ENCODE data around the gene MBNL3.
"Not testable (repeated sequence)": the region's sequence is repeated elsewhere in the genome, so short reads cannot be mapped to it uniquely, and the experiment has no call there.

MBNL3 gene

DNA sequence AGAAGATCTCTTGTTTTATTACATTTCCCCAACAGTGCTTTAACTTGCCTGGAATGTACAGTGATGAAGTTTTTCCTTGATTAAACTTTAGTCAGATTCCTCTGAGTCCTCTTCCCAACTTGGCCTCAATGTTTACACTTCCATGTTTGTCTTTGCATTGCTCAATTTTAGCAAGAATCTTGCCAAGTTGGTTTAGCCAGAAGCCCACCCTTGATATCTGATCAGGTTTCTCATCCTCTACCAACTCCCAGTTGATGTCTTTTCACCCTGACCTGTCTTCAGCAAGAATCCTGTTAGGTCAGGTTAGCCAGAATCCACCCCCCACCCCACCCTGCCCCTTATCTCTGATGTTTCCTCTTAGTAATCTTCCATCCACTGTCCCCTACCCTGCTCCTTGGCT, 120.9 kb downstream of the MBNL3 start:
- DNase-seq: no peak

DNA sequence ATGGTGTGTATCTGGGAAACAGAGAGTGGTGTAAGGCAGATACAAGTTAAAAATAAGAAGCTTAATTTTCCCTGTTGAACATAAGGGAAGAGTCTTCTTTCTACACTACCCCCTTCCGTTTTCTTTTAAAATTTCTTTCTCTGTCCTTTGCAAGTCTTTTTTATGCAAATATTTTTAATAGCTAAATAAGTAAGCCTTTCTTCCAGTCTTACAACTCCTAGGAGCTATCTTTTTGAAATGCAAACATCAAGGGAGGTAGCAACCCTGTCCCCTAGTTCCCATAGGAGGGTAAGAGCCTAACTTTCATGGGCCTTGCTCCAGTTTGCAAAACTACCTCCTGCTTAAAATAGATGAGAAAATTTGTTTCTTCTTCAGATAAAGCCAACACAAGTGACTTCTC, 121.5 kb downstream of the MBNL3 start:
- no peak for DNase-seq

DNA sequence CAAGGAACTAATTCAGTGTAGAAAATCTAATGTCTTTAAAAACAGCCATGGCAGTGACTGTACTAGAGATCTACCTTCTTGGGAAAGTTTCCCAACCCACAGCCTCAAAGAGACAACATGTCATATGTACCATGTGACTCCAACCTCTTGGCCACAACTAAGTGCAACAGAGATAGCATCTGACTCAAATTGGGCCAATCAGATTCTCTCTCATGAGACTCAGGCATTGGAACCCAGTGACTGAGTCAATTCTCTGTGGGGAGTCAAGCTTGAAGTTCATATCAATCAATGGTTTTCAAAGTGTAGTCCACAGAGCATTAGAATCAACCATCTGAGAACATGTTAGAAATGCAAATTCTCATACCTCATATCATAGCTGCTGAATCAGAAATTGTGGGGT, 123.3 kb downstream of the MBNL3 start:
- no peak for DNase-seq

DNA sequence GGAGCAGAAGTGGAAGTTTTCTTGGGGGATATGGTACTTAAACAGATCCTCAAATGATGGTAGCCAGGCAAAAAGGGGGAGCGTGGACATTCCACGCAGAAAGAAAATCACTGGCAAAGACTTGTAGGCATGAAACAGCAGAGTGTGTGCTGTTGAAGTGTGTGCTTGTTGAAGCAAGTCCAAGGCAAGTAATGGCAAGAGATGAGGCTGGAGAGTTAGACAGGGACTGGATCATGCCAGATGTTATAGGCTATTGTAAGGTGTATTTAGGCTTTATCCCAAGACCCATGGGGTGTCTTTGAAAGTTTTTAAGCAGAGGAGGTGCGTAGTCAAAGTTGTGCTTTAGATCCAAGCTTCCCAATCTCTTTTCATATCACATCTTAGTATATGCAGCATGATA, 124.5 kb downstream of the MBNL3 start:
- no peak for DNase-seq

DNA sequence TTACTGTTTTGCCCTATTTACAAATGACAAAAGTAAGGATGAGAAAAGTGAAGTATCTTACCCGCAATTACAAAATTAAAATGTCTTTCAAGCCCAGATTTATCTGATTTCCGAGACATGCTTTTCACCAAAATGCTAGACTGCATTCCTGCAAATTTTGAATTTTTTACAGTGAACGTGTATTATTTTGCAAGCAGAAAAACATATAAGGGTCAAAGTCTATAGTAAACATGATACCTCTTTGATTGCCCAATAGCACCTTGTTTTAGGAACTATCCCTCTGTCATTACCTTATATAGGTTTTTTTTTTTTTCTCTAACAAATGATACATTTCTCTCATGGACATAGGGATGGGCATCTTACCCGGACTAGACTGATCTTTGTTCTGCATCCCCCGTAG, 135.4 kb downstream of the MBNL3 start:
- DNase-seq: no peak

DNA sequence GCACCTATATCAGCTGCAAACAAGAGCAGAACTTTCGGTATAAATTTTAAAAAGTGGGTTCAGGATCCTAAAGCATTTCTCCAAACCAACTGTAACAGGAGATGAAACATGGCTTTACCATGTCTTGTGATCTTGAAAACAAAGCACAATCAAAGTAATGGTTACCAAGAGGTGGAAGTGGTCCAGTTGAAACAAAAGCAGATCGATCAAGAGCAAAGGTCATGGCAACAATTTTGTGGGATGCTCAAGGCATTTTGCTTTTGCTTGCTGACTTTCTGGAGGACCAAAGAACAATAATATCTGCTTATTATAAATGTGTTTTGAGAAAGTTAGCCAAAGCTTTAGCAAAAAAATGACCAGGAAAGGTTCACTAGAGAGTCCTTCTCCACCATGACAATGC, 152.7 kb downstream of the MBNL3 start:
- no peak for DNase-seq

DNA sequence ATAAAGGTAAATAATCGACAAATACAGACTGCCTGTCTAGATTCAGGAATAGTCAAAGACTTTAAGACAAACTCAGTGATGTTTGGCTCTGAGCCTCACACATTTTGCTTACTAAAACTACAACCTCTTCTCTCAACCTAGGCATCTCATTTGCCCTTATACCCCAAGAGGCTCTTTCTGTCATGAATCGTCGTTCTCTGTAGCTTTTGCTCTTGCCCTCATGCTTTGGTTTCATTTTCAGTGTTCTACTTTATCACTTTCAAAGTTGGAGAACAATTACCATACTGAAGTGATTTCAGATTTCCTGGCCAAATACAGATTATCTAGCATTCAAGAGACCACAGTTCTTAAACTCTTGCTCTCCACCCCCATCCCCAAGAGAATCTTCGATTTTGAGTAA, 155.5 kb downstream of the MBNL3 start:
- DNase-seq: no peak

DNA sequence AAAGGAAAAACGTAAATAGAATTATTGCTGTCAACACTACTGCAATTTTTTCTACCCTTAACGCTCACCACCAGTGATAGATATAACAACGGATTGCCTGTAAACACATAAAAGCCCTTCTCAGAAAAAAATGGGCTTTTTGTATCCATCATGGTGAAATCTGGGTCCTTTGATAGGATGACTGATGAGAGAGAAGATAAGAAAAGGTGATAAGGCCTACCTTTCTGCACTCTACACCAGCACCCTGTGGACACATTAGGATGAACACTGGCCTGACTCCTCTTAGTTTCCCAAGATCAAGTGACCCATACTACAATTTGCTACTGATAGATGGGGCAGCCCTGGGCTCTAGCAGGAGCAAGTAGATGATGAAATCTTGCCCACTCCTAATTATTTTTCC, 157.3 kb downstream of the MBNL3 start:
- no peak for DNase-seq

DNA sequence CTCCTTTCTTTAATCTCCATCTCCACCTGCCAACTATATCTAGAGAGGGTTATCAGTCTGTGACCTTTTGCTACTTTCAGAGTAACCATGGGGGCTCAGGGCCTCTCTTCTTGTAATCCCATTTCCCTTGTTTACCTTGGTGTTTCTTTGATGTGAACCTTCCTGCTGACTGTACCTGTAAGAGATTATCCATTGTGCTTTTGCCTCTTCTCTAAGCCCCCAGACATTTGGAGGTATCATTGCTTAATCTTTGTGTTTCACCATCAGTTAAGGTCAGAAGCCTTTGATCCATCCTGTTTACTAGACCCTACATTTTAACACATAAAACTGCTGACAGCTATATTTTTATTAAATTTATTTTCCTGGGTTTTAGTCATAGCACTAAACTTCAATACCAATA, 157.8 kb downstream of the MBNL3 start:
- no peak for DNase-seq

DNA sequence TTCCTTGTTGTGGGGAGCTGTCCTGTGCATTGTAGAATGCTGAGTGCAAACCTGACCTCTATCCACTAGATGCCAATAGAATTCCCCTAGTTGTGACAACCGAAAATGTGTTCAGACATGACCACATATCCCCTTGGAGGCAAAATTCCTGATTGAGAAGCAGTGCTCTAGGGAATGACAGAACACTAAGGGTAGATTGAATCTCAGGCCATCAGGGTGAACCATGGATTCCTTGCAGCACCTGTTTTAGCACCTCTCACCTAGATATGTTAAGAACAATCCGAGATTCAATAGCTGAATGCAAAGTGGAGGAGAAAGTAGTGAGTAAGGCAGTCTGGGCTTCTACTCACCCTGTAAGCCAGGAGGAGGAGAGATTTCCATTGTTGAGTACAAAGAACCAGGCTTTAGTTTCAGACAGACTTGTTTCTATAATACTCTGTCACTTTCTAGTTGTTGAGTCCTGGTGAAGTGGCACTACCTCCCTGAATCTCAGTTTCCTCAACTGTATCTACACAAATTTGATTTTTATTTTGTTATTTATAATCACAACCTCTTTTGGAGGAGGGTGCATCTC, 158.6 kb downstream of the MBNL3 start:
- no peak for DNase-seq

DNA sequence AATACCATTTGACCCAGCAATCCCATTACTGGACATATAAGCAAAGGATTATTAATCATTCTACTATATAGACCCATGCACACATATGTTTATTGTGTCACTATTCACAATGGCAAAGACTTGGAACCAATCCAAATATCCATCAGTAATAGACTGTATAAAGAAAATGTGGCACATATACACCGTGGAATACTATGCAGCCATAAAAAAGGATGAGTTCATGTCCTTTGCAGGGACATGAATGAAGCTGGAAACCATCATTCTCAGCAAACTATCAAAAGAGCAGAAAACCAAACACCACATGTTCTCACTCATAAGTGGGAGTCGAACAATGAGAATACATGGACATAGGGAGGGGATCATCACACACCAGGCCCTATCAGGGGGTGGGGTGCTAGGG, 161.9 kb downstream of the MBNL3 start:
- DNase-seq: not testable (repeated sequence)

Measured in NK-92 treated with Interleukin-12 subunit alpha and Interleukin-12 subunit beta, amount 100 ng/mL, for 24 hours (cell line).